GM21423 (cell line): Measurements from ENCODE around the gene KLHL25.
"Not testable (repeated sequence)": the region's sequence is repeated elsewhere in the genome, so short reads cannot be mapped to it uniquely, and the experiment has no call there.

Experiments used
- ATAC-seq: cut with Tn5 transposase; IDR thresholded peaks from one replicate; pipeline ENCODE4 v1.9.1; 2021; ENCODE audit warnings: mild to moderate bottlenecking, moderate library complexity; ENCODE audit not compliant: unreplicated experiment

The KLHL25 gene, protein sequence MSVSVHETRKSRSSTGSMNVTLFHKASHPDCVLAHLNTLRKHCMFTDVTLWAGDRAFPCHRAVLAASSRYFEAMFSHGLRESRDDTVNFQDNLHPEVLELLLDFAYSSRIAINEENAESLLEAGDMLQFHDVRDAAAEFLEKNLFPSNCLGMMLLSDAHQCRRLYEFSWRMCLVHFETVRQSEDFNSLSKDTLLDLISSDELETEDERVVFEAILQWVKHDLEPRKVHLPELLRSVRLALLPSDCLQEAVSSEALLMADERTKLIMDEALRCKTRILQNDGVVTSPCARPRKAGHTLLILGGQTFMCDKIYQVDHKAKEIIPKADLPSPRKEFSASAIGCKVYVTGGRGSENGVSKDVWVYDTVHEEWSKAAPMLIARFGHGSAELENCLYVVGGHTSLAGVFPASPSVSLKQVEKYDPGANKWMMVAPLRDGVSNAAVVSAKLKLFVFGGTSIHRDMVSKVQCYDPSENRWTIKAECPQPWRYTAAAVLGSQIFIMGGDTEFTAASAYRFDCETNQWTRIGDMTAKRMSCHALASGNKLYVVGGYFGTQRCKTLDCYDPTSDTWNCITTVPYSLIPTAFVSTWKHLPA

DNA sequence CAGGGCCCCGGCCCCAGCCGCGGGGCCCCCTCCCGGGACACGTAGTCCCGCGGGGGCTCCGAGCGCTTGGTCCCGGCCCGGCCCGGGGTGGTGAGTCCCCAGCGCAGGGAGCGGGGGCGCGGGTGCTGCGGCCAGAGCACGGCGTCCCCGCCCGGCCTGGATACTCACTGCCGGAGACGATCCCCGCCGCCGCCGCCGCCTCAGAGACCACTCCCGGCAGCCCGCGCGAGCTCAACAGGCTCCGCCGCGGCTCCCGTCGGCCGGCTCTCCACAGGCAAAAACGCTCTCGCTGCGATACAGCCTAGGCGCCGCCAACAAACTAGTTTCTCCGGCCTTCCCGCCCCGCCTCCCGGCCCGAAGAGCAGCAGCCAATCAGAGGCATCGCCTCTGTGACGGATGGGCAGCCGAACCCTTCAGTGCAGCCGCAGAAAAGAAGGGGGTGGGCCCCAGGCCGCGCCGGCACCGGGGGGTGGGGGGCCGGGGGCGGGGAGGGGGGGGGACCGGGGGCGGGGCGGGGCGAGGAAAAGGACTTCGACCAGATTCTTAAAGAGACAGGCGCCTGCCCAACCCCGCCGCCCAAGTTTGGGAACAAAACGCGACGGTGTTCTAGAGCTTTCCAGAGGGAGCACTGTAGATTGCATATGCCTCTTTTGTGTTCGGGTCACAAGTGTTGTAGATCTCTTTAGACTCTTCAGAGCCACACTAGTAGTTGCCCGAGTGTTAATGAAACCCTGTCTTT is at the start of gene KLHL25:
TSS of gene KLHL25 (minus strand) at position 328 of the 739 bp plus-strand sequence. CDS start 25,115 bp downstream, outside the sequence.
- peak; percentile 98 for ATAC-seq

DNA sequence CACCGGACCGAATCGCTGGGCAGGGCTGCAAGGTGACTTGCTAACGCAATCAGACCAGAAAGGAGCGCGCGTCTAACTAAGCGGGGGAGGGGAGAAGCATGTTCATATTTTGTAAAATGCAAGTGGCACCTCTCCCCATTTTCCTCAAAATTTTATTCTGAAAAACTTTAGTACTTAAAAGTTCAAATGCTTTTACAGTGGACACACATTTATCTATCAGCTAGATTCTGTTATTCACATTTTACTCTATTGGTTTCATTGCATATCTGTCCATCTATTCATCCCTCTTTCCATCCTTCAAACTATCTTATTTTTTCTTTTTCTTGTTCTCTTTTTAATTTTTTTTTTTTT is 46.1 kb upstream of the KLHL25 start:
- no peak for ATAC-seq

DNA sequence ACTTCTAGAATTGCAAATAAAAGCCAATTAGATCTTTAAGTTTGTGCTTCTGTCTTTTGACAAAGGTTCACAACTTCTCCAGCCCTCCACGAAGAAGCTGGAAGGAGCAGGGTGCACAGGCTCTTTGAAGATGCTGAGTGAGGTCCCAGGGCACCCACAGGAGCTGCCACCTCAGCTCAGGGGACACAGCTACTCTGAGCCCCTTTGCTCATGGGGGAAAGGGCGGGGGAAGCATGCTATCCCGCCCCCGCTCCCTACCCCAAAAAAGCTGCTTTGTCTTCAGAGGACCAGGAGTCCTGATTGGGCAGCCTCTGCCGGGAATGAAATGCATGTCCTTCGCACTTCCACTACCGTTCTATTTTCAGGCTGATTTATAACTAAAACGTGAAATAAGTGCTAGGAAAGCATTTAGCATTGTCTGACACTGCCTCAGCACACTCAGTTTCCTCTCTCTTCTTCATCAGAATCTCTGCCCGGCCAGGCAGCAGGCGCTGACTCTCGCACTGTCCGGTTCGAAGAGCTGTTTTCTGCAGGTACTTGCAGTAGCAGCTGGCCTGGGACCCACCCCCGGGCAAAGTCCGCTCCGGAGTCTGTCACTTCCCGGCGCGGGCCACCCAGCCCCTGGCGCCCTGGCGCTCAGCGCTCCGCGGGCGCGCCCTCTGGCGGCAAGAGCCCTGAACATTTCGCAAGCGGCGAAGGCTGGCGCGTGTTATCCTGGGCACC is 45.5 kb upstream of the KLHL25 start:
- ATAC-seq, result peak; percentile 96

DNA sequence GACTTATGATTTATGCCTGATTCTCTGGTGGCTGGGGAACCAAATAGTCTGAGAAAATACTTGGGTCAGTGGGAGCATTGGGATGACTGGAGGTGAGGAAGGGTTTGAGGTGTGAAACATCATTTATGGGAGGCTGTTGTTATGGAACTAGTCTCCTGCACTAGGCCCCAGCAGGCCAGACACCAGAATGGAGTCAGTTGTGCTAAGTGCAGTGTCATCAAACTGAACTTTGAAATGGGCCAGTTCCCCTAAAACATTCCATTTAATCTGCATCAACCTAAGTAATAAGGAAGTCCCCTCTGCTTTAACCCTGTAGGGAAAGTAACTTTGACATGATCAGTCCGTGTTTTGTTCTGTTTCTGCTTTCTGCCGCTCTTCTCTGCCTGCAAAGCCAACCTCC is 44.9 kb upstream of the KLHL25 start:
- no peak for ATAC-seq

DNA sequence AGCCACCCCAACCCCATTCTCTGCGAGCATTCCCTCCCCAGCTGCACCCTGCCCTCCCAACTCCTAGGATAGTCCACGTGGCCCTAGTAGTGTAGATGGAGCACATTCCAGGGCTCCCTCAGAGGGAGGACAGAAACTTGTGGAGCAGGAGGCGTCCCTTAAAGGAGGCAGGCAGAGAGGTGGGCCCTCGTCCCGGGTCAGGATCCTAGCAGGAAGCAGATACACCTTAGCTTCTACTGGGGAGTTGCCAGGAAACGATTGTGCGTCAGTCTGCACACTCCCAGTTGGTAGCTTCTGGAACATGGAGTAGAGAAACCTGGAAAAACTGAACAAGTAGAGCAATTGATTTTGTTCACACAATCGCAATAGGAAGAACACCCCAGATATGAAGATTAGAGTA is 43.9 kb upstream of the KLHL25 start:
- ATAC-seq, result no peak

DNA sequence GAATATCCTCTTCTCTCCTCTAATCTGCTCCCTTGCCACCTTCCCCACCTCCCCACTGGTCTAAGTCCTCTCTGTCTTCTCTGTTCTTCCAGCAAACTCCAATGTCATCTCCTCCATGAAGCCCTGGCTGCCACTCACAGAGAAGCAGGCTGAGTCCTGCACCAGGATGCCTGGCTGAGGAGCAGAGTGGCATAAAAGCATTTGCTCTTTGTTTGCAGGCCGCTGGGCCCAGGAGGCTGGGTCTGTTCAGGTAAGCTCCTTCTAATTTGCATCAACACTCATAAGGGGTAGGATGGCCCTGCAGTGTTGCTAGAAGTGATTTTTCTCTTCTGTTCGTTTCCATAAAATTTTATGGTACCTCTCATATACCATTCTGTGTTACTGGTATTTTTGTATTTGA is 43.2 kb upstream of the KLHL25 start:
- no peak for ATAC-seq

DNA sequence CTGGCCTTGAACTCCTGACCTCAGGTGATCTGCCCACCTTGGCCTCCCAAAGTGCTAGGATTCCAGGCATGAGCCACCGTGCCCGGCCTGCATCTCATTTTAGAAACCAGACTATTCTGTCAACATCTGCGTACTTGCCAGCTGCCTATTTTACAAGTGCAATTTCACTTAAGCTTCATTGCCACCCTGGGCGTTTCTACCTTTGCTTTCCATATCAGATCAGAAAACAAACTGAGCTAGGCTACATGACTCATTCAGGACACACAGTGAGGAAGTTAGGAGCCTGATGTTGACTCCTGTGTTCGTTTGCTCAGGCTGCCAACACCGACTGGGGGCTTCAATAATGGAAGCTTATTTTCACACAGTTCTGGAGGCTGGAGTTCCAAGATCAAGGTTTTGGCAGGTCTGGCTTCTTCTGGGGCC is 42.3 kb upstream of the KLHL25 start:
- no peak for ATAC-seq

DNA sequence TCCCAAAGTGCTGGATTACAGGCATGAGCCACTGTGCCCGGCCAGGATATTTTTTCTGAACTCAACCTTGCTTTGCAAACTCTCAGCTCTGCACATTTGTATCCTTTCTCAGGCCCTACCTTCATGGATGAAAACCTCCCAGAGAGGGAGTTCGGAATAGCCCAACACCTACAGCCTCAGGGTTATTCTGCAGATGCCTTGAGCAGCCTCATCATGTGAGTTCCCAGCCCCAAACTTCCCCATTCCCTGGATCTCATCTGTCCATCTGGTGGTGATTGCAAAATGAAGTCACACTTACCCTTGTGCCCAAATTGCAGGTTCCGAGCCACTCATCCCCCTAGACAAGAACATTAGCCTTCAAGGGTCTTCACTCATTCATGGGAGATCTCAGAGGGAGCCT is 39.9 kb upstream of the KLHL25 start:
- no peak for ATAC-seq

DNA sequence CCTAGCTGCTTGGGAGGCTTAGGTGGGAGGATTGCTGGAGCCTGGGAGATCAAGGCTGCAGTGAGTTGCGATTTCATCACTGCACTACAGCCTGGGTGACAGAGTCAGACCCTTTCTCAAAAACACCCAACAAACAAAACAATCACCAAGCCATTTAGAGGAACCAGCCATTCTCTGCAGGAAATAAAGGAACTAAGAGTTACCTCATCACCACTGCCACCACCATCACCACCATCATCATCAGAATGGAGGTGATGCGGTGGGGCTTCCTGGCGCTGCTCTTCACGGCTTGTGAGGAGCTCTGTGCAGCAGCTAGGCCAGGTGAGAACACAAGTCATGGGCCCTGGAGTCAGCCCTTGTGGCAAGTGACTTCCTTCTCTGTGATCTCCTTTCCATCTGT is 37.7 kb upstream of the KLHL25 start:
- ATAC-seq, result no peak

DNA sequence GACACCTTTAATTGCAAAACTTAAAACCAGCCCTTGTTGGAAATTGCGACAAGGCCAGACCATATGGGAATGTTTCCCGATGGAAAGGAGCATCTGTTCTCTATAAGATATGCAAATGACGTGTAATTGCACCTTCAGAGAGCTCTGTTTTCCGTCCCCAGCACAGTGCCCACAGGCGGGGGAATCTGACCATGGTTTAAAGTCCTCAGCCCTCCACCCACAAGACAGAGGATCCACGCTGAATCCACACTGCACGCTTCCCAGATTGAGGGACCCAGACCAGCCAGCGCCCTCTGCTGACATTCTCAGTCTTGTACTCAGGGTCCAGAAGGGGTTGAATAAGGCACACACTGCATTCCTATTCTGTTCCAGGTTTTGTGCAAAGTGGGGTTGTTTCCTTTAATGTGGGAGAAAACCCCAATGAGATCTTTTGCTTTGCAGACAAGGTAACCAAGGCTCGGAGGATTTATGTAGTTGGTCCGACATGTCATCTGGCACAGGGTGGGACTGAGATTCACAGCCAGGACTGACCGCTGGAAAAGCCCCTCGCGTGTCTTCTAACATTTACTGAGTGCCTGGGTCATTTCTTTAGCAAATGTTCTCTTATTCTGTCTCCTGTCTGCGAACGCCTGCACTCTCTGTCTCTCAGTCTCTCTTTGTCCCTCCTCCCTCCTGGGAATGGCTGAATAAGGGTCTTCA is 36.8 kb upstream of the KLHL25 start:
- ATAC-seq, result no peak

DNA sequence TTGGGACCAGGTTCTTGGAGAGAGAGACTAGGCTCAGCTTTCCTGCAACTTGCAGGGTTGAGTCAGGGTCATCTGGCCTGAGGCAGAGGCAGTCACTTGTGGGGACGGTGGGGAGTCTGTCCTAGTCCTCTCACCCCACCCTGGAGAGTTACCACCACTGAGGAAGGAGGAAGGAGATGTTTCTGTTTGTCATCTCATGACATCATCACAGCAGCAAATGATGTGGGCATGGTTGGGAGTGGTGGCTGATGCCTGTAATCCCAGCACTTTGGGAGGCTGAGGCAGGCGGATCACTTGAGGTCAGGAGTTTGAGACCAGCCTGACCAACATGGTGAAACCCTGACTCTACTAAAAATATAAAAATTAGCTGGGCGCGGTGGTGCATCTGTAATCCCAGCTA is 35.0 kb upstream of the KLHL25 start:
- not testable (repeated sequence) for ATAC-seq

DNA sequence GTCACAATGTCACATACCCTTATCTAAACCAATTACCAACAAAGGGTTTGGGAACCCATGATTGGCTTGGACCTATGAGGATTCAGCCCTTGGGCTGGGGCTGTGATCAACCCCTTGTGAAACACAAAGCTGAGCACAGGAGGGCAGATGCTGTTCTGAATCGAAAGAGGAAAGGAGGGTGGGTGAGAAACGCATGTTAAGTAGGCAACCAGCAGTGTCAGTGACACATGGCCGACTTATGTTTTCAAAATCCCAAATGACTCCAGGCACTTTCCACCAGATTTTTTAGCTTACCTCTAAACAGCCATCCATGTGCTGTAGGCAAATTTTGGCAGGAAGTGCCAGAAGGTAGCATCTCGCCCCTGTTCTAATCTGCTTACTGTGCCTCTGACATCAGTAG is 34.1 kb upstream of the KLHL25 start:
- no peak for ATAC-seq

DNA sequence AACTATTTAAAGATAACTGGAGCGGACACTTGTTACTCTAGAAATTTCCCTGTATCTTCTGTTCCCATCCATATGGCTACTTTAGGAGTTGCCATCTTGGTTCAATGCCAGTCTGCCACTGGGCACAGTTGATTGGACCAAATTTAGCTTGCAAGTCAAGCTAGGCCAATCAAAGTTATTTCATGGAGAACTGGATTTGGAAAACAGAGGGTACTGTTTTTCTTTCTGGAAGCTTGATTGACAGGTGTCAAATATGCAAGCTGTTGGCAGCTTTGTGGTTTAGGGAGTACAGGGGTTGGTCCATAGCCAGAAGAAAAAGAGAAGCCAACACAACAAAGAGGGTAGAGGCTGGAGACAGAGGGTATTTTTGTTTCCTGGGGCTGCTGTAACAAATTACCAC is 33.4 kb upstream of the KLHL25 start:
- no peak for ATAC-seq

DNA sequence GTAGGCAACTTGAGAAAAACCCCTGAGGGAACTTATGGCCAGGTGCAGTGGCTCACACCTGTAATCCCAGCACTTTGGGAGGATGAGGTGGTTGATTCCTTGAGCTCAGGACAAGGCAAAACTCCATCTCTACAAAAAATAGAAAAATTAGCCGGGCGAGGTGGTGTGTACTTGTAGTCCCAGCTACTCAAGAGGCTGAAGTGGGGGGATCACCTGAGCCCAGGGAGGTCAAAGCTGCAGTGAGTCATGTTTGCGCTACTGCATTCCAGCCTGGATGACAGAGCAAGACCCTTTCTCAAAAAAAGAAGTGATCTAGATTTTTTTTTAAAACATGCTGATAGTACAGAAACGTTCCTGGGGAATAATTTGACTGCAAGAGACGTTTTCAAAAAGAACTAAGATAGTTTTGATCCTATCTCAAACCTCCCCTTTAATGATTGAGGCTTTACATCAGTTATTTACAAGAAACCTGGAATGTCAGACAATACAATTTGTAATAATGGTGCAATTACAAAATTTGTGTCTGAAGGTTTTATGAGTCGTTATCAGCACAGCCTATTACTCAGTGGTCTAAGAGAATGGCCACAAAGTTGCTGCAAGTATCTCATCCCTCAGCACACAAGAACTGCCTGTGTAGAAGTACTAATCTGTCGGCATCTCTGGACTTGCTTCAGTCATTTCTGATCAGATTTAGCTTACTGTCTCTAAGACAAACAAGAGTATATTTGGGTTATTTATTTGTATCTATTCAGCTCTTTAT is 32.2 kb upstream of the KLHL25 start:
- no peak for ATAC-seq

DNA sequence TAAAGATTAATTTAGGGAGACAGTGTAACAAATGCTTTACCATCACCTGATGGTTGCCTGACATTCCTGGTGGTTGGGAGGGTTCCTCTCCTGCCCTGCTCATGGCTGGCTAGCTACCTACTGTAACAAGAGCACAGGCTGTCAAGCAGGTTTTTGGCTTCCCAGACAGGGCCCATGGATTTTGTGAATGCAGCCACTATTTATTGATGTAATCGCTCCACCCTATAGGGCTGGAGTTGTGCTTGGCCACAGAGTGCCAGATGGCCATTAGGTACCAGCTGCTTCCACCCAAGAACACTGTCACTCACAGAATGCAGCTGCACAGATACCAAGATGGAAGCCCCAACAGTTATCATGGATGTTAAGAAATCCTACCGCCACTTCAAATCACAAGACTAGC is 31.0 kb upstream of the KLHL25 start:
- no peak for ATAC-seq

DNA sequence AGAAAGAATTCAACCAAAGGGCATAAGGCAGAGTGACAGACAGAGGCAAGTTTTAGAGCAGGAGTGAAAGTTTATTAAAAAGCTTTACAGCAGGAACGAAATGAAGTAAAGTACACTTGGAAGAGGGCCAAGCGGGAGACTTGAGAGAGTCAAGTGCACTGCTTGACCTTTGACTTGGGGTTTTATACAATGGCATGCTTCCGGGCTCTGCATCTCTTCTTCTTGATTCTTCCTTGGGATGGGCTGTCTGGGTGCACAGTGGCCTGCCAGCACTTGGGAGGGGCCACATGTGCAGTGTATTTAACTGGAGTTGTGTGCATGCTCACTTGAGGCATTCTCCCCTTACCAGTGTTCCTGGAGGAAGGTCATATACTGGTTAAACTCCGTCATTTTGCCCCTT is 30.4 kb upstream of the KLHL25 start:
- ATAC-seq, result no peak

DNA sequence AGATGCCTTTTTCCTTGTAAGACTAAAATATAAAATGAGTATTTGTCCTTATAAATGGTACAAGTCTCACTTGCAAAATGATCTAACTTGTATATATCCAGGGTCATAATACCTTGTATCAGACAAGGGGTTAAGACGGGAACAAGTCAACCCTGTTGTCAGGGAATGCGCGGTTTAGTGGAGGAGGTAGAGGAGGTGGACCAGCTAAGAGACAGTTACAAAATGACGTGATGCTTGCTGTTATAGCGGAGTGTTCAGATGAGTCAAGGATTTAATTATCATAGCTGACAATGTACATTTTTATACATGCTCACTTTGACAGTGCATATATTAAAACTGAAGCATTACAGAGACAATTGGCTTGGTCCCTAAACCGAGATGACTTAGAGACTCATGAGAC is 26.8 kb upstream of the KLHL25 start:
- ATAC-seq, result no peak

DNA sequence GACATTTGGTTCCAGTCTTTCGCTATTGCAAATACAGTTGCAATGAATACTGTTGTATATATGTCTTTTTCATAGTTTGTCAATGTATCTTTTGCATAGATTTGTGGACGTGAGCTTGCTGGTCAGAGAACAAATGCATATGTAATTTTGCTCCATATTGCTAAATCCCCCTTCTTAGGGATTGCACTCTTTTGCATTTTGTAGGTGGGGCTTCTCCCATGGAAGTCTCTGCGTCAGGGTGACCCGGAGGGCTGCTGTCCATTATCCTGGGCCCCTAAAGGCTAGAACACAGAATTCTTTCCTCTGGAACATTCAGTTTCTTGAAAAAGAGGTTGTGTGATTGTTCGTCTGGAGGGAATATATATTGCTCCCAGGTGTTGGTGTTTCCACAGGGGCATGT is 25.2 kb upstream of the KLHL25 start:
- no peak for ATAC-seq

DNA sequence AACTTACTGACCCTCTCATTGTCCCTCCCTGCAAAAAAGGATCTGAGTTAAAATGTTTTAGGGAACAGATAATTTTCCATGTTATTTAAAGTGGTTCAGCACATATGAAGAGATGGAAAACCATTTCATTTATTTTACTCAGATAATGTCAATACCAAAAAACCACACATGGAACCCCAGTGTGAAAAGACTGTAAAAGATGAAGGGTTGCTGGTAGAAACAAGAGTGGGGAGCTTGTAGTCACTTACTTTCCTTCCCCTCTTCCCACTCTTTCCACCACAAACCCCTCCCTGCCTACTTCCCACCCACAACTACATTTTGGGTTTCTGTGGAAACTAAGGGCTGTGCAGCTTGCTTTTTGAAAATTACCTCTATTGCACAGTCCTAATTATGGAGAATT is 18.5 kb upstream of the KLHL25 start:
- no peak for ATAC-seq

DNA sequence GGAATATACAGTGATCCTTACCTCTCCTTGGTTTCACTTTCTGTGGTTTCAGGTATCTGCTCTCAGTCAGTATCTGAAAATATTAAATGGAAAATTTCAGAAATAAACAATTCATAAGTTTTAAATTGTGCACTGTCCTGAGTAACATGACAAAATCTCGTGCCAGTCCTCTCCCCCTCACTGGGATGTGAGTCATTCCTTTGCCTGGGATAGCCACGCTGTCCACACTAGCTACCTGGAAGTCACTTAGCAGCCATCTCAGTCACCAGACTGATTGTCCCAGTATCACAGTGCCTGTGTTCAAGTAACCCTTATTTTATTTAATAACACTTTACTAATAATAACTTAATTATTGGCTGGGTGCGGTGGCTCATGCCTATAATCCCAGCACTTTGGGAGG is 15.3 kb upstream of the KLHL25 start:
- ATAC-seq, result no peak
